Activated CD4-positive, alpha-beta T cell treated with anti-CD3 and anti-CD28 coated beads for 48 hours (primary cell): Measurements from ENCODE around the gene HOXA3.

Source experiments
- DNase-seq: peaks from one replicate; pipeline ENCODE4 v3.0.0-alpha.2; 2020

Gene HOXA3

GRCh38 chr7:27151931-27152815 lies at the start of gene HOXA3:
Gene HOXA3 (minus strand): TSS chr7:27152583. CDS start chr7:27110640, 41,943 bp downstream.
- DNase-seq: no peak

GRCh38 chr7:27201580-27202017 lies 49.2 kb upstream of the HOXA3 start:
- DNase-seq: no peak

- DNase-seq: no peak
These were observed 48.6 kb upstream of the HOXA3 start for GRCh38 chr7:27200761-27201579.

- no peak for DNase-seq
These were observed 47.7 kb upstream of the HOXA3 start, which contains the start of gene HOXA13 for GRCh38 chr7:27199849-27200760. Gene HOXA13 (minus strand): TSS chr7:27200091. CDS start chr7:27200077, 14 bp downstream.

GRCh38 chr7:27198871-27199801 lies 46.8 kb upstream of the HOXA3 start:
- DNase-seq: no peak

- no peak for DNase-seq
These were observed 45.9 kb upstream of the HOXA3 start for GRCh38 chr7:27198138-27198841.

GRCh38 chr7:27197137-27198042 lies 45.0 kb upstream of the HOXA3 start:
- DNase-seq: no peak

GRCh38 chr7:27196287-27196767 lies 43.9 kb upstream of the HOXA3 start:
- peak; percentile 90 for DNase-seq

GRCh38 chr7:27194686-27195379 lies 42.5 kb upstream of the HOXA3 start:
- DNase-seq: no peak

- DNase-seq: no peak
These were observed 41.6 kb upstream of the HOXA3 start for GRCh38 chr7:27194002-27194352.

- DNase-seq: no peak
These were observed 41.1 kb upstream of the HOXA3 start for GRCh38 chr7:27193335-27194001.

GRCh38 chr7:27192546-27193334 lies 40.4 kb upstream of the HOXA3 start:
- DNase-seq: no peak

GRCh38 chr7:27191833-27192545 lies 39.6 kb upstream of the HOXA3 start:
- DNase-seq: no peak

GRCh38 chr7:27191161-27191731 lies 38.9 kb upstream of the HOXA3 start:
- no peak for DNase-seq

GRCh38 chr7:27189997-27190748 lies 37.8 kb upstream of the HOXA3 start:
- DNase-seq: no peak
